NCI-H82 (cell line): ENCODE measurements around the gene ATP9A.
"Not testable (repeated sequence)": the region's sequence is repeated elsewhere in the genome, so short reads cannot be mapped to it uniquely, and the experiment has no call there.

ENCODE experiments used
- DNase-seq: peaks from one replicate; lab custom pipeline; 2025; lab: John Stamatoyannopoulos, UW

ATP9A gene

GRCh38 chr20:51653226-51653625, 115.0 kb downstream of the ATP9A start:
- no peak for DNase-seq

- DNase-seq = no peak
These were observed 116.2 kb downstream of the ATP9A start for GRCh38 chr20:51651921-51652549.

- DNase-seq = peak; percentile 9
These were observed 117.5 kb downstream of the ATP9A start for GRCh38 chr20:51650685-51651134.

- DNase-seq = no peak
These were observed 119.6 kb downstream of the ATP9A start for GRCh38 chr20:51648571-51648947.

- no peak for DNase-seq
These were observed 120.3 kb downstream of the ATP9A start for GRCh38 chr20:51647674-51648570.

- not testable (repeated sequence) for DNase-seq
These were observed 124.4 kb downstream of the ATP9A start for GRCh38 chr20:51643810-51644209.

GRCh38 chr20:51643390-51643789, 124.8 kb downstream of the ATP9A start:
- peak; percentile 14 for DNase-seq

- no peak for DNase-seq
These were observed 126.3 kb downstream of the ATP9A start for GRCh38 chr20:51641866-51642265.

GRCh38 chr20:51640743-51641142, 127.4 kb downstream of the ATP9A start:
- DNase-seq = no peak

- peak; percentile 82 for DNase-seq
These were observed 128.9 kb downstream of the ATP9A start for GRCh38 chr20:51639206-51639832.

- no peak for DNase-seq
These were observed 130.9 kb downstream of the ATP9A start for GRCh38 chr20:51637241-51637640.

GRCh38 chr20:51636123-51636522, 132.1 kb downstream of the ATP9A start:
- DNase-seq = no peak

GRCh38 chr20:51635680-51636079, 132.5 kb downstream of the ATP9A start:
- DNase-seq = no peak

- no peak for DNase-seq
These were observed 133.3 kb downstream of the ATP9A start for GRCh38 chr20:51634877-51635276.

GRCh38 chr20:51634257-51634656, 133.9 kb downstream of the ATP9A start:
- DNase-seq = no peak

- no peak for DNase-seq
These were observed 134.8 kb downstream of the ATP9A start for GRCh38 chr20:51633430-51633829.

GRCh38 chr20:51631953-51632352, 136.2 kb downstream of the ATP9A start:
- DNase-seq = no peak

GRCh38 chr20:51631011-51631950, 136.9 kb downstream of the ATP9A start:
- no peak for DNase-seq

GRCh38 chr20:51629399-51630058, 138.7 kb downstream of the ATP9A start:
- DNase-seq = no peak

- DNase-seq = no peak
These were observed 139.4 kb downstream of the ATP9A start for GRCh38 chr20:51628533-51629398.
